ENCODE measurements around the gene ZFYVE28. TPM values are rescaled to one million over a fixed set of nuclear protein-coding genes. Genes with fewer than 3 reads are reported as not detected.
A peak's percentile ranks its signal among the peaks of the same experiment; 100 is the strongest.

ZFYVE28 gene
- total RNA-seq, 1 donor = 10.5 TPM

- no peak overlapping the region for H3K4me2 ChIP-seq (ENCODE audit: insufficient read depth, low read length)
- no peaks in the 10 kb centered on the region for H4K20me1 ChIP-seq (ENCODE audit: insufficient read depth, low read length)
- no peak for TF ChIP-seq CTCF (IDR thresholded peaks at IDR 0.05; ENCODE audit: extremely low read depth, low read depth, low read length)
- H2AFZ ChIP-seq (ENCODE audit: low read length) = no peak overlapping the region
- H3K79me2 ChIP-seq (ENCODE audit: insufficient read depth, low read length) = no peaks in the 10 kb centered on the region
- H3K4me1 ChIP-seq (ENCODE audit: insufficient read depth, low read length) = peaks cover 4% of the 10 kb centered on the region
- no peak overlapping the region for H3K4me3 ChIP-seq (ENCODE audit: insufficient read depth, low read length)
- H3K36me3 ChIP-seq (ENCODE audit: insufficient read depth, low read length) = no peaks in the 10 kb centered on the region
- no peaks in the 10 kb centered on the region for H3K9me3 ChIP-seq (ENCODE audit: low read depth, low read length)
- H3K27me3 ChIP-seq (ENCODE audit: insufficient read depth, low read length) = no peaks in the 10 kb centered on the region
- no peak overlapping the region for H3K27ac ChIP-seq (ENCODE audit: low read depth, low read length)
- peak; percentile 71 for DNase-seq (ENCODE audit: insufficient read length, low spot score, missing footprints)
These were observed 55.3 kb downstream of the ZFYVE28 start for GRCh38 chr4:2363056-2363721.

GRCh38 chr4:2362266-2363055 lies 56.0 kb downstream of the ZFYVE28 start:
- Histone ChIP-seq H3K27ac (ENCODE audit: low read depth, low read length) (no peak overlapping the region), H3K79me2 (ENCODE audit: insufficient read depth, low read length) (no peaks in the 10 kb centered on the region), H3K9me3 (ENCODE audit: low read depth, low read length) (no peaks in the 10 kb centered on the region), H2AFZ (ENCODE audit: low read length) (no peak overlapping the region), H3K4me2 (ENCODE audit: insufficient read depth, low read length) (no peak overlapping the region), H3K4me1 (ENCODE audit: insufficient read depth, low read length) (peaks cover 4% of the 10 kb centered on the region), H4K20me1 (ENCODE audit: insufficient read depth, low read length) (no peaks in the 10 kb centered on the region), H3K27me3 (ENCODE audit: insufficient read depth, low read length) (no peaks in the 10 kb centered on the region), H3K4me3 (ENCODE audit: insufficient read depth, low read length) (no peak overlapping the region), H3K36me3 (ENCODE audit: insufficient read depth, low read length) (no peaks in the 10 kb centered on the region)
- DNase-seq (ENCODE audit: insufficient read length, low spot score, missing footprints) = peak; percentile 38
- no peak for TF ChIP-seq CTCF (IDR thresholded peaks at IDR 0.05; ENCODE audit: extremely low read depth, low read depth, low read length)

GRCh38 chr4:2361366-2362265 lies 56.8 kb downstream of the ZFYVE28 start:
- Histone ChIP-seq H3K79me2 (ENCODE audit: insufficient read depth, low read length) (no peaks in the 10 kb centered on the region), H2AFZ (ENCODE audit: low read length) (no peak overlapping the region), H4K20me1 (ENCODE audit: insufficient read depth, low read length) (no peaks in the 10 kb centered on the region), H3K4me2 (ENCODE audit: insufficient read depth, low read length) (no peak overlapping the region), H3K36me3 (ENCODE audit: insufficient read depth, low read length) (no peaks in the 10 kb centered on the region), H3K9me3 (ENCODE audit: low read depth, low read length) (no peaks in the 10 kb centered on the region), H3K4me3 (ENCODE audit: insufficient read depth, low read length) (no peak overlapping the region), H3K27me3 (ENCODE audit: insufficient read depth, low read length) (no peaks in the 10 kb centered on the region), H3K4me1 (ENCODE audit: insufficient read depth, low read length) (peaks cover 4% of the 10 kb centered on the region), H3K27ac (ENCODE audit: low read depth, low read length) (no peak overlapping the region)
- no peak for TF ChIP-seq CTCF (IDR thresholded peaks at IDR 0.05; ENCODE audit: extremely low read depth, low read depth, low read length)
- DNase-seq (ENCODE audit: insufficient read length, low spot score, missing footprints) = peak; percentile 75

Measured in osteoblast (primary cell).